Ascending aorta (tissue), 2 donors: ENCODE results near the gene ZNF503. TPM values are rescaled to one million over a fixed set of nuclear protein-coding genes. Genes with fewer than 3 reads are reported as not detected.

Experiments
- DNase-seq, 2 donors: peaks; one replicate each; pipeline ENCODE4 v3.0.0-alpha.2; 2019; ENCODE audit warnings: low spot score in 2 of 2
- H3K27ac ChIP-seq, 2 donors: fragments of 200-600 bp; sonication (generic); one replicate each; pipeline ENCODE4 v1.5.1; 2016 to 2017; ENCODE audit warnings: mild to moderate bottlenecking in 1 of 2
- H3K27me3 ChIP-seq: fragments of 200-600 bp; sonication (generic); one replicate; pipeline ENCODE4 v1.5.1; 2017
- H3K36me3 ChIP-seq, 2 donors: fragments of 200-600 bp; sonication (generic); one replicate each; pipeline ENCODE4 v1.5.1; 2016
- H3K4me1 ChIP-seq, 2 donors: fragments of 200-600 bp; sonication (generic); one replicate each; pipeline ENCODE4 v1.5.1; 2016 to 2017; ENCODE audit warnings: mild to moderate bottlenecking in 1 of 2
- H3K4me3 ChIP-seq, 2 donors: fragments of 200-600 bp; sonication (generic); one replicate each; pipeline ENCODE4 v1.5.1; 2016 to 2017; ENCODE audit warnings: mild to moderate bottlenecking in 1 of 2
- H3K9me3 ChIP-seq, 2 donors: fragments of 200-600 bp; sonication (generic); one replicate each; pipeline ENCODE4 v1.5.1; 2016
- intact Hi-C: fragments of 100-400 bp; cut with DNase I; formaldehyde crosslinking; loops from one replicate; pipeline ENCODE4 v1.15.1; 2023
- total RNA-seq: library from RNA; depleted of rRNA; stranded (reverse); fragments of >200 nt; gene quantifications from one replicate; pipeline ENCODE4 v1.1.0, GENCODE V29; 2016
- TF ChIP-seq, protein P1 (sequence below), 3 experiments: fragments of 200-600 bp in 2 of 3; fragments of 450-650 bp in 1 of 3; sonication (generic) in 2 of 3; IDR thresholded peaks; one replicate each; pipeline ENCODE4 v1.5.1; 2016 to 2019; ENCODE audit warnings: antibody characterized with exemption in 3 of 3, mild to moderate bottlenecking in 1 of 3, moderate library complexity in 1 of 3

ZNF503 gene
- total RNA-seq, 1 donor from 2014 or later, result 28.8 TPM

DNA sequence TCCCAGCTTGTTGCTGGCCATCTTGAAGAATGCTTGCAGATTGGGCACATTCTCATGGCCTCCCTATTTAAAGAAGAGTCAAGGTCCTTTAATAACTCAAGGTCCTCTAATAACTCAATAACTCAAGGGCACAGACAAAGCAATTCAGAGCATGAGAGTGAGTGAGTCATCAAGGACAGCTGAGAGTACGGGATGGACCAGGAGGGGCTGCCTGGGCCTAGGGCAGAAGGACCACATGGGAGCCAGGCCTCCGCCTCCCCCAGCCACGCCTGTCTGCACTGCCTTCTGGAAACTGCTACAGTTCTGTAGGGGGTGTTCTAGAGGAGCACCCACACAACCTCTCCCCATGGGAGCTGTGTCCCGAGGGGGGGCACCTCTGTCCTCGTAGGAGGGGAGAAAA is 48.9 kb downstream of the ZNF503 start:
- Histone ChIP-seq H3K4me1 (no peaks in the 10 kb centered on the region), H3K27ac (no peak overlapping the region), H3K27me3 (no peaks in the 10 kb centered on the region), H3K4me3 (no peak overlapping the region), H3K36me3 (no peaks in the 10 kb centered on the region), H3K9me3 (no peaks in the 10 kb centered on the region)
- intact Hi-C loops, result no loop called here
- DNase-seq, result no peak
- TF ChIP-seq, protein P1, sequence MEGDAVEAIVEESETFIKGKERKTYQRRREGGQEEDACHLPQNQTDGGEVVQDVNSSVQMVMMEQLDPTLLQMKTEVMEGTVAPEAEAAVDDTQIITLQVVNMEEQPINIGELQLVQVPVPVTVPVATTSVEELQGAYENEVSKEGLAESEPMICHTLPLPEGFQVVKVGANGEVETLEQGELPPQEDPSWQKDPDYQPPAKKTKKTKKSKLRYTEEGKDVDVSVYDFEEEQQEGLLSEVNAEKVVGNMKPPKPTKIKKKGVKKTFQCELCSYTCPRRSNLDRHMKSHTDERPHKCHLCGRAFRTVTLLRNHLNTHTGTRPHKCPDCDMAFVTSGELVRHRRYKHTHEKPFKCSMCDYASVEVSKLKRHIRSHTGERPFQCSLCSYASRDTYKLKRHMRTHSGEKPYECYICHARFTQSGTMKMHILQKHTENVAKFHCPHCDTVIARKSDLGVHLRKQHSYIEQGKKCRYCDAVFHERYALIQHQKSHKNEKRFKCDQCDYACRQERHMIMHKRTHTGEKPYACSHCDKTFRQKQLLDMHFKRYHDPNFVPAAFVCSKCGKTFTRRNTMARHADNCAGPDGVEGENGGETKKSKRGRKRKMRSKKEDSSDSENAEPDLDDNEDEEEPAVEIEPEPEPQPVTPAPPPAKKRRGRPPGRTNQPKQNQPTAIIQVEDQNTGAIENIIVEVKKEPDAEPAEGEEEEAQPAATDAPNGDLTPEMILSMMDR (IDR thresholded peaks at IDR 0.05), result no peak

DNA sequence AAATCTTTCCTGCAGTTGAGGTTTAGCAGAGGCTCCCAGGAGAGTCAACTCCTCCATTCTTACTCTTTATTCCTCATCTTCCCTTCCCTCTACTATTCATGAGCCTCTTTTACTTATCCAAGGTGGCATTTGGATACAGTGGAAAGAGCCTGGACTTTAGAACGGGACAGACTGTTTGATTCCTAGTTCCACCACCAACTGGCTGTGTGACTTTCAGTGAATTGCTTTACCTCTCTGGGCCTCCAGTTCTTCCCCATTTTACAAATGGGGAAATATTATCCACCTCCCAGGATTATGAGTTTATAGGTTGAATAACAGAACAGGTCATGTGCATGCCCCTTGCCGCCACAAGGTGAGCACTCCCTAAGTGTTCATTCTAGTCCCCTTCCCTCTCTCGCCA is 49.9 kb downstream of the ZNF503 start:
- H3K4me1 ChIP-seq, result no peaks in the 10 kb centered on the region
- TF ChIP-seq, protein P1 (IDR thresholded peaks at IDR 0.05), result no peak
- no peaks in the 10 kb centered on the region for H3K27me3 ChIP-seq
- H3K36me3 ChIP-seq, result no peaks in the 10 kb centered on the region
- DNase-seq, result no peak
- no peak overlapping the region for H3K27ac ChIP-seq
- intact Hi-C loops, result no loop called here
- H3K4me3 ChIP-seq, result no peak overlapping the region
- no peaks in the 10 kb centered on the region for H3K9me3 ChIP-seq

DNA sequence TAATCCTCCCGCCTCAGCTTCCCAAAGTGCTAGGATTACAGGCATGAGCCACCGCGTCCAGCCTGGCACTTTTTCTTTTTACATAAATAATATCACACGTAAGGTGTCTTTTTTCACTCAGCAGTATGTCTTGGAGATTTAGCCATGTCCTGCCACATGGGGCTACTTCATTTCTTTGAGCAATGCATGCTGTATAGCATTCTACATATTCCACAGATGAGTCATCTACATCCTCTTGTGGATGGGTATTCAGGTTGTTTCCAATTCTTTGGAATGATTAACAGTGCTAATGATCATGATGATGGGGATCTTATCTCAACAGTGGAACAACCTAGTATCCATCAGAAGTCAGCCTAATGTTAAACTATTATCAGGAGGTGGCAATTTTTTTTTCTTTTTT is 50.8 kb downstream of the ZNF503 start:
- Histone ChIP-seq H3K36me3 (no peaks in the 10 kb centered on the region), H3K9me3 (no peaks in the 10 kb centered on the region), H3K27ac (no peak overlapping the region), H3K27me3 (no peaks in the 10 kb centered on the region), H3K4me3 (no peak overlapping the region), H3K4me1 (no peaks in the 10 kb centered on the region)
- intact Hi-C loops, result no loop called here
- TF ChIP-seq, protein P1 (IDR thresholded peaks at IDR 0.05), result no peak
- DNase-seq, result no peak

Other genes starting within 250 kb of the ZNF503 start
- 14.4 TPM for gene VDAC2, start 191.0 kb downstream of the ZNF503 start, total RNA-seq
- 85.5 TPM for gene COMTD1, start 165.8 kb downstream of the ZNF503 start, total RNA-seq
- gene LRMDA, start 29.9 kb upstream of the ZNF503 start, total RNA-seq, result 0.96 TPM